ENCODE measurements around the gene MYT1.
"Not testable (repeated sequence)": the region's sequence is repeated elsewhere in the genome, so short reads cannot be mapped to it uniquely, and the experiment has no call there.

Gene MYT1

DNA sequence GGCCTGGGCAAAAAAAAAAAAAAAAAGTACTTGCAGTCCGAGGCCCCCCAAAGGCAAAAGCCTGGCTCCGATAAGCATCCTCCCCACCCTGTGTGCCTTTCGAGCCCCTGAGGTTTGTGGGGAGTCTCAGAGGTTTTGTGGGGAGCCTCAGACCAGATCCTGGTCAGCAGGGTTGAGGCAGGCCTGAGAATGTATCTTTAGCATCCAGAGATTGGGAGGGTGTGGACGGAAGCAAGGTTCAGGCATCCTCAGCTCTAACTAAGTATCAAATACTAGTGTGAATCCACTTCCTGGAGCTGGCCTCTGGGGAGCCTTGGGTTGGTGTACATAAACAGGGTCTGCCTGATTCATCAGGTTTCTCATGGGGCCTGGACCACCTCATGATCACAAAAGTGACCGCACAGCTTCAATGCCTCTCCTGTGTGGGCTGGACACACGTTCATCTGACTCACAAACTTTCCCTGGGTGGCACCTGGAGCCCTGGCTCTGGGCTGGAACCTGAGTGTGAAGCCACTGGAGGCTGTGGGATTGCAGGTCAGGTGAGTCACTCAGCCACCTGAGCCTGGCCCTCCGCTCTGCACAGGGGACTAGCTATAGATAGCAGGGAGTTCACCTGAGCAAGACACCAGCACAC is 115.7 kb downstream of the MYT1 start:
- DNase-seq = no peak

DNA sequence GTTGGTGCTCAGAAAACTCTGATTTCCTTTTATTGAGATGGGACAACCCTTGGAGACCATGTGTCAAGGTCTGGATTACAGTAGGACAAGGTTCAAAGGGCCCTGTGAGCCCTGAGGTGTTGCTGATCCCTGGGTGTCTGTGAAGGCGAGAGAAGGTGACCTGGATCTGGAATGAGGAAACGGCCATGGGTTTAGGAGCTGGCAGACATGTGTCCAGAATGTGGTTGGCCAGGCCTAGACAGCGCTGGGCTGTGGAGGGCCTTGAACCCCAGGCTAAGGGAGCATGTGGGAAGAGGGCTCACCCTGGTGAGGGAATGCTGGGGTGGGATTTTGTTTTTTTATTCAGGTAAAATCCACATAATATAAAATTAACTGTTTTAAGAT is 116.2 kb downstream of the MYT1 start:
- DNase-seq = no peak

DNA sequence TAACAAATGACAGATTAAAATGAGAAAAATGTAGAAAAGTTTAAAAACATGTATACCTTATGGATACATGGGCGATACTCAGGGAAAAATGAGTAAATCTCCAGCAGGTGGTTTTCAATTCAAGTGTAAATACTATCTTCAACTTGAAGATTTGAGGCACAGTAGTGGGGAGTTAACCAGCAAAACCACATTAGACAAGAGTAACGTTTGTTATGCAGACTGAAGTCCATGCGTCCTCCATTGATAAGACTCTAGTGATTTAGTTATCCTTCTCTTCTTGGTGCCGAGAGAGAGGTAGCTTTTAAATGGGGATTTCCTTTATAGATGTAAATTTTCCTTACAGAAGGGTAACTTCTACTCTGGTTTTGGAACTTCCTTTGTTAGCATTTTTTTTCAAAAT is 119.4 kb downstream of the MYT1 start:
- no peak for DNase-seq

DNA sequence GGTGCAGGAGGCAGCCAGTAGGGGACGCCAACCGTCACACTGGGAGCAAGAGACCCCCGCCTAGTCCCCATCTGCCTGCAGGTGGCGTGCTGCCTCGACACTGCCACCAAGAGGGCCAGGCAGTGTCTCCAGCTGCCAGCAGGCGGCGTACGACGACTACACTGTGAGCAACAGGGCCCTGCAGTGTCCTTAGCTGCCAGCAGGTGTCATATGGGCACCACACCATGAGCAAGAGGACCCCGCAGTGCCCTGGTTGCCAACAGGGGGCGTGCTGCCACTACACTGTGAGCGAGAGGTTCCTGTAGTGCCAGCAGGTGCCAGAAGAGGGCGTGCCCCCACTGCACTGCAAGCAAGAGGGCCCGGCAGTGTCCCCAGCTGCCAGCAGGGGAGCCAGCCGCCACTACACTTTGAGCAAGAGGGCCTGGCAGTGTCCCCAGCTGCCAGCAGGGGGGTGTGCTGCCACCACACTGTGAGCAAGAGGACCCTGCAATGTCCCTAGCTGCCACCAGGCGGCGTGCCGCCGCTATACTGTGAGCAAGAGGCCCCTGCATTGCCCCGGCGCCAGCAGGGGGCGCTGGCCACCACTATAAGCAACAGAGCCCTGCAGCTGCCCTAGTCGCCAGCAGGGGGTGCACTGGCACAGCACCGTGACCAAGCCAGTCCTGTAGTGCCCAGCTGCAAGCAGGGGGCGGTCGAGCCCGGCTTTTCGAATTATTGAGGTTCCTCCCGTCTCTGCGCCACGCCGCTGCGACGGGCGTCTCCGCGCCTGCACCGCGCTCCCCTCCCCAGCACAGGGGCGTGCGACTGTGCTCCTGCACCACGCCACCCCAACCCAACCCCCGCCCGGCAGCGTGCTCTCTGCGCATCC is 121.6 kb downstream of the MYT1 start:
- DNase-seq = peak; percentile 72

DNA sequence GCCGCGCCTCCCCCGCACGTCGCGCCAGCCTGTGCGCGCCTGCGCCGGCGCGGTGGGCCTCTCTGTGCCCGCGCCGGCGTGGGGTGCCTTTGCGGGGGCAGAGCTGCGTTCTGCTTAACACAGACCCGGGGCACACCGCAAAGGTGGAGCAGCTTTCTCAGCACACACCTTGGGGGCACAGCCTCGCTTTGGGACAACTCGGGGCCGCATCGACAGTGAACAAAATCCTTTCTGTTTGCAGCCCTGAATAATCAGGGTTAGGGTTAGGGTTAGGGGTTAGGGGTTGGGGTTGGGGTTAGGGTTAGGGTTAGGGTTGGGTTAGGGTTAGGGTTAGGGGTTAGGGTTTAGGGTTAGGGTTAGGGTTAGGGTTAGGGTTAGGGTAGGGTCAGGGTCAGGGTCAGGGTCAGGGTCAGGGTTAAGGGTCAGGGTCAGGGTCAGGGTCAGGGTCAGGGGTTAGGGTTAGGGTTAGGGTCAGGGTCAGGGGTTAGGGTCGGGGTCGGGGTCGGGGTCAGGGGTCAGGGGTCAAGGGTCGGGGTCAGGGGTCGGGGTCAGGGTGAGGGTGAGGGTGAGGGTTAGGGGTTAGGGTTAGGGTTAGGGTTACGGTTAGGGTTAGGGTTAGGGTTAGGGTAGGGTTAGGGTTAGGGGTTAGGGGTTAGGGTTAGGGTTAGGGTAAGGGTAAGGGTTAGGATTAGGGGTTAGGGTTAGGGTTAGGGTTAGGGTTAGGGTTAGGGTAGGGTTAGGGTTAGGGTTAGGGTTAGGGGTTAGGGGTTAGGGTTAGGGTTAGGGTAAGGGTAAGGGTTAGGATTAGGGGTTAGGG is 122.4 kb downstream of the MYT1 start:
- DNase-seq = not testable (repeated sequence)

DNA sequence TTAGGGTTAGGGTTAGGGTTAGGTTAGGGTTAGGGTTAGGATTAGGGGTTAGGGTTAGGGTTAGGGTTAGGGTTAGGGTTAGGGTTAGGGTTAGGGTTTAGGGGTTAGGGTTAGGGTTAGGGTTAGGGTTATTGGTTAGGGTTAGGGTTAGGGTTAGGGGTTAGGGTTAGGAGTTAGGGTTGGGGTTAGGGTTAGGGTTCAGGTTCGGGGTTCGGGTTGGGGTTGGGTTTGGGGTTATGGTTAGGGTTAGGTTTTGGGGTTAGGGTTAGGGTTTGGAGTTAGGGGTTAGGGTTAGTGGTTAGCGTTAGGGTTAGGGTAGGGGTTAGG is 123.0 kb downstream of the MYT1 start:
- DNase-seq = not testable (repeated sequence)

Measured in central memory CD4-positive, alpha-beta T cell (primary cell).